GM18505 (cell line): Measurements from ENCODE around the gene C11orf98.

Source experiments
- ATAC-seq: cut with Tn5 transposase; IDR thresholded peaks from one replicate; pipeline ENCODE4 v1.9.1; 2021; ENCODE audit not compliant: unreplicated experiment
- POLR2A ChIP-seq: IDR thresholded peaks from 4 replicates; pipeline ENCODE4 v1.6.1; 2011; ENCODE audit warnings: borderline replicate concordance; ENCODE audit not compliant: insufficient read depth, insufficient read length; ENCODE audit errors: extremely low read depth

C11orf98 gene

GRCh38 chr11:62649486-62649885 is 15.5 kb downstream of the C11orf98 start:
- no peak for TF ChIP-seq POLR2A
- no peak for ATAC-seq

- no peak for TF ChIP-seq POLR2A
- ATAC-seq, result no peak
Measured at GRCh38 chr11:62648967-62649364, 16.0 kb downstream of the C11orf98 start.

GRCh38 chr11:62648185-62648966 is 16.6 kb downstream of the C11orf98 start:
- TF ChIP-seq POLR2A, result no peak
- ATAC-seq, result no peak

- ATAC-seq, result no peak
- TF ChIP-seq POLR2A, result no peak
Measured at GRCh38 chr11:62647609-62648005, 17.4 kb downstream of the C11orf98 start.

- no peak for TF ChIP-seq POLR2A
- no peak for ATAC-seq
Measured at GRCh38 chr11:62646825-62647608, 18.0 kb downstream of the C11orf98 start.

- TF ChIP-seq POLR2A, result peak; percentile 95
- peak; percentile 88 for ATAC-seq
Measured at GRCh38 chr11:62645946-62646824, 18.8 kb downstream of the C11orf98 start, which contains the start of gene GANAB. TSS of gene GANAB (minus strand) at chr11:62646613. CDS start at chr11:62646599, 14 bp downstream.

GRCh38 chr11:62645671-62645945 is 19.4 kb downstream of the C11orf98 start:
- no peak for ATAC-seq
- TF ChIP-seq POLR2A, result no peak

GRCh38 chr11:62644220-62644619 is 20.8 kb downstream of the C11orf98 start:
- ATAC-seq, result no peak
- no peak for TF ChIP-seq POLR2A

GRCh38 chr11:62632492-62632891 is 32.5 kb downstream of the C11orf98 start:
- no peak for TF ChIP-seq POLR2A
- ATAC-seq, result no peak

GRCh38 chr11:62627713-62628112 is 37.3 kb downstream of the C11orf98 start:
- ATAC-seq, result no peak

GRCh38 chr11:62622476-62623089 is 42.4 kb downstream of the C11orf98 start:
- no peak for TF ChIP-seq POLR2A
- ATAC-seq, result no peak

More at GRCh38 chr11:62627713-62628112, 37.3 kb downstream of the C11orf98 start:
- no peak for TF ChIP-seq POLR2A

- ATAC-seq, result peak; percentile 89
- peak; percentile 87 for TF ChIP-seq POLR2A
Measured at GRCh38 chr11:62621567-62622470, 43.2 kb downstream of the C11orf98 start, which contains the start of gene B3GAT3. TSS of gene B3GAT3 (minus strand) at chr11:62621986. CDS start at chr11:62621947, 39 bp downstream.
